OCI-LY1 (cell line): ENCODE data around the gene RELCH.

Experiments
- H2AFZ ChIP-seq: fragments of 200-600 bp; sonication (generic), shearing (Covaris generic); 2 replicates; pipeline ENCODE4 v1.6.0; 2014; ENCODE audit warnings: antibody characterized with exemption, mild to moderate bottlenecking, low read length
- H3F3A ChIP-seq: fragments of 200-600 bp; sonication (generic), shearing (Covaris generic); 2 replicates; pipeline ENCODE4 v1.6.0; 2014; ENCODE audit warnings: mild to moderate bottlenecking, antibody characterized with exemption, low read length, moderate library complexity; ENCODE audit not compliant: insufficient read depth
- H3K27ac ChIP-seq: fragments of 200-600 bp; sonication (generic); 2 replicates; pipeline ENCODE4 v1.5.1; 2014; ENCODE audit warnings: low read length, mixed run types, mild to moderate bottlenecking, low read depth; ENCODE audit not compliant: poor library complexity, severe bottlenecking
- H3K27me3 ChIP-seq: fragments of 200-600 bp; sonication (generic); 2 replicates; pipeline ENCODE4 v1.6.0; 2014; ENCODE audit warnings: antibody characterized with exemption, mild to moderate bottlenecking, low read length, moderate library complexity; ENCODE audit not compliant: insufficient read depth
- H3K36me3 ChIP-seq: fragments of 200-600 bp; sonication (generic); 2 replicates; pipeline ENCODE4 v1.6.1; 2014; ENCODE audit warnings: mild to moderate bottlenecking, antibody characterized with exemption, low read length, moderate library complexity, mixed read lengths; ENCODE audit not compliant: insufficient read depth
- H3K4me1 ChIP-seq: fragments of 200-600 bp; sonication (generic); 2 replicates; pipeline ENCODE4 v1.5.1; 2014; ENCODE audit warnings: mild to moderate bottlenecking, low read length, moderate library complexity; ENCODE audit not compliant: insufficient read depth, severe bottlenecking
- H3K4me2 ChIP-seq: fragments of 200-600 bp; sonication (generic), shearing (Covaris generic); 2 replicates; pipeline ENCODE4 v1.6.1; 2014; ENCODE audit warnings: low read length
- H3K4me3 ChIP-seq: fragments of 200-600 bp; sonication (generic); 2 replicates; pipeline ENCODE4 v1.5.1; 2014; ENCODE audit warnings: low read length, low read depth, mild to moderate bottlenecking, mixed read lengths; ENCODE audit not compliant: poor library complexity, severe bottlenecking
- H3K79me2 ChIP-seq: fragments of 200-600 bp; shearing (Covaris generic); 2 replicates; pipeline ENCODE4 v1.6.1; 2016; ENCODE audit warnings: mixed run types, low read length, mixed read lengths; ENCODE audit not compliant: insufficient read depth
- H3K9ac ChIP-seq: fragments of 200-600 bp; sonication (generic), shearing (Covaris generic); 2 replicates; pipeline ENCODE4 v1.6.1; 2014; ENCODE audit warnings: mild to moderate bottlenecking, low read length, mixed read lengths
- H3K9me2 ChIP-seq: fragments of 200-600 bp; sonication (generic), shearing (Covaris generic); 2 replicates; pipeline ENCODE4 v1.6.1; 2014; ENCODE audit warnings: low read depth, mild to moderate bottlenecking, low read length, mixed read lengths
- H3K9me3 ChIP-seq: fragments of 200-600 bp; shearing (Covaris generic); 2 replicates; pipeline ENCODE4 v1.6.1; 2014; ENCODE audit warnings: low read length, mixed read lengths
- H4K20me1 ChIP-seq: fragments of 200-600 bp; sonication (generic), shearing (Covaris generic); 2 replicates; pipeline ENCODE4 v1.6.0; 2016; ENCODE audit warnings: mild to moderate bottlenecking, low read length; ENCODE audit not compliant: insufficient read depth
- CTCF ChIP-seq: fragments of 200-600 bp; sonication (generic), shearing (Covaris generic); IDR thresholded peaks from 2 replicates; pipeline ENCODE4 v1.5.1; 2017; ENCODE audit warnings: mild to moderate bottlenecking, antibody characterized with exemption, low read length, moderate library complexity, mixed read lengths
- EZH2 ChIP-seq: fragments of 200-600 bp; sonication (generic), shearing (Covaris generic); IDR thresholded peaks from 2 replicates; pipeline ENCODE4 v1.8.0; 2017; ENCODE audit warnings: borderline replicate concordance, mixed run types, mild to moderate bottlenecking, antibody characterized with exemption, low read length, moderate library complexity, mixed read lengths

The RELCH gene

GRCh38 chr18:62199629-62200028 lies 12.6 kb downstream of the RELCH start:
- H3K27me3 ChIP-seq: no peaks in the 10 kb centered on the region
- no peaks in the 10 kb centered on the region for H3F3A ChIP-seq
- peaks cover 84% of the 10 kb centered on the region for H3K79me2 ChIP-seq
- no peaks in the 10 kb centered on the region for H4K20me1 ChIP-seq
- H3K9ac ChIP-seq: no peak overlapping the region
- no peaks in the 10 kb centered on the region for H3K9me2 ChIP-seq
- no peaks in the 10 kb centered on the region for H3K4me1 ChIP-seq
- H3K27ac ChIP-seq: no peak overlapping the region
- no peak overlapping the region for H3K4me3 ChIP-seq
- no peaks in the 10 kb centered on the region for H3K9me3 ChIP-seq
- no peak overlapping the region for H3K4me2 ChIP-seq
- TF ChIP-seq CTCF (no peak), EZH2 (no peak)
- no peak overlapping the region for H2AFZ ChIP-seq
- no peaks in the 10 kb centered on the region for H3K36me3 ChIP-seq

GRCh38 chr18:62200121-62200914 lies 13.3 kb downstream of the RELCH start:
- Histone ChIP-seq H3K9me3 (no peaks in the 10 kb centered on the region), H3K4me1 (no peaks in the 10 kb centered on the region), H3K9ac (no peak overlapping the region), H3K27me3 (no peaks in the 10 kb centered on the region), H3K4me3 (no peak overlapping the region), H2AFZ (no peak overlapping the region), H4K20me1 (no peaks in the 10 kb centered on the region), H3K36me3 (no peaks in the 10 kb centered on the region), H3K9me2 (no peaks in the 10 kb centered on the region), H3F3A (no peaks in the 10 kb centered on the region), H3K79me2 (peaks cover 84% of the 10 kb centered on the region), H3K4me2 (no peak overlapping the region), H3K27ac (no peak overlapping the region)
- TF ChIP-seq CTCF (no peak), EZH2 (no peak)

- no peak overlapping the region for H3K4me2 ChIP-seq
- H3K4me3 ChIP-seq: no peak overlapping the region
- H3K9me3 ChIP-seq: no peaks in the 10 kb centered on the region
- no peaks in the 10 kb centered on the region for H3K9me2 ChIP-seq
- no peaks in the 10 kb centered on the region for H3K4me1 ChIP-seq
- H2AFZ ChIP-seq: no peak overlapping the region
- H4K20me1 ChIP-seq: no peaks in the 10 kb centered on the region
- H3F3A ChIP-seq: no peaks in the 10 kb centered on the region
- H3K9ac ChIP-seq: no peak overlapping the region
- H3K36me3 ChIP-seq: no peaks in the 10 kb centered on the region
- no peak overlapping the region for H3K27ac ChIP-seq
- H3K79me2 ChIP-seq: peaks cover 81% of the 10 kb centered on the region
- no peaks in the 10 kb centered on the region for H3K27me3 ChIP-seq
- no peak for TF ChIP-seq EZH2
- TF ChIP-seq CTCF: no peak
Measured at GRCh38 chr18:62201870-62202269, 14.8 kb downstream of the RELCH start.
